Endodermal cell (in vitro differentiated cells): ENCODE results near the gene GABRR1. TPM values are rescaled to one million over a fixed set of nuclear protein-coding genes. Genes with fewer than 3 reads are reported as not detected.
A peak's percentile ranks its signal among the peaks of the same experiment; 100 is the strongest.

Source experiments
- DNase-seq: peaks from one replicate; pipeline ENCODE4 v3.0.0-alpha.2; 2017
- H3K27ac ChIP-seq: 2 replicates; pipeline ENCODE4 v1.5.1; 2013; ENCODE audit warnings: mild to moderate bottlenecking, low read depth, low read length, moderate library complexity
- H3K27me3 ChIP-seq: 2 replicates; pipeline ENCODE4 v1.6.1; 2013; ENCODE audit warnings: mild to moderate bottlenecking, low read length, moderate library complexity; ENCODE audit not compliant: insufficient read depth, control insufficient read depth, poor library complexity, severe bottlenecking
- H3K36me3 ChIP-seq: 2 replicates; pipeline ENCODE4 v1.7.0; 2013; ENCODE audit warnings: mild to moderate bottlenecking, low read length, moderate library complexity; ENCODE audit not compliant: control insufficient read depth, insufficient read depth
- H3K4me1 ChIP-seq: one replicate; pipeline ENCODE4 v1.7.0; 2013; ENCODE audit warnings: low read length; ENCODE audit not compliant: control insufficient read depth, insufficient read depth
- H3K4me3 ChIP-seq: 2 replicates; pipeline ENCODE4 v1.5.1; 2013; ENCODE audit warnings: mild to moderate bottlenecking, low read length, moderate library complexity
- H3K9ac ChIP-seq: 2 replicates; pipeline ENCODE4 v1.6.1; 2013; ENCODE audit warnings: mild to moderate bottlenecking, low read length, moderate library complexity; ENCODE audit not compliant: poor library complexity, severe bottlenecking; ENCODE audit errors: extremely low read depth
- H3K9me3 ChIP-seq: 2 replicates; pipeline ENCODE4 v1.6.1; 2013; ENCODE audit warnings: mild to moderate bottlenecking, low read length, moderate library complexity; ENCODE audit not compliant: control insufficient read depth
- H3K27ac Mint-ChIP-seq: 2 replicates; pipeline ENCODE4 v1.8.0; 2020; ENCODE audit warnings: mixed read lengths
- H3K27me3 Mint-ChIP-seq: 2 replicates; pipeline ENCODE4 v1.8.0; 2021; ENCODE audit warnings: mild to moderate bottlenecking, mixed read lengths; ENCODE audit not compliant: insufficient read depth
- H3K36me3 Mint-ChIP-seq: 2 replicates; pipeline ENCODE4 v1.8.0; 2020; ENCODE audit warnings: low read depth, mixed read lengths
- H3K4me1 Mint-ChIP-seq: 2 replicates; pipeline ENCODE4 v1.8.0; 2020; ENCODE audit warnings: mixed read lengths
- H3K4me3 Mint-ChIP-seq: 2 replicates; pipeline ENCODE4 v1.8.0; 2020; ENCODE audit warnings: mild to moderate bottlenecking, moderate library complexity, mixed read lengths
- H3K9me3 Mint-ChIP-seq: 2 replicates; pipeline ENCODE4 v1.8.0; 2020; ENCODE audit warnings: mild to moderate bottlenecking, mixed read lengths
- WGBS, 2 experiments: methylation state at CpG; one replicate each; pipeline versions ENCODE4 v1.1.5 to v1.1.7; 2013; ENCODE audit warnings: missing lambda C conversion rate in 2 of 2, mixed read lengths in 1 of 2; ENCODE audit not compliant: insufficient coverage in 1 of 2, insufficient read length in 1 of 2; 5-methylcytosine and 5-hydroxymethylcytosine counted together
- total RNA-seq, 2 donors: library from RNA; stranded (reverse); fragmentation: NEBNext Ultra II Directional in 1 of 2; extraction: Animal tissue kit (Norgen Biotek cat#: 25700) in 1 of 2; gene quantifications; 2 replicates in 1 of 2; 3 replicates in 1 of 2; pipeline ENCODE4 v1.2.1, GENCODE V29; 2021
- TF ChIP-seq, protein P1 (sequence below): fragments of 200-600 bp; sonication (generic); conservative IDR thresholded peaks from 2 replicates; pipeline ENCODE4 v1.5.0; 2021; ENCODE audit warnings: antibody characterized with exemption, mild to moderate bottlenecking

Gene GABRR1
- total RNA-seq, 2 donors from 2014 or later, result 0.46 TPM; not detected in 1

DNA sequence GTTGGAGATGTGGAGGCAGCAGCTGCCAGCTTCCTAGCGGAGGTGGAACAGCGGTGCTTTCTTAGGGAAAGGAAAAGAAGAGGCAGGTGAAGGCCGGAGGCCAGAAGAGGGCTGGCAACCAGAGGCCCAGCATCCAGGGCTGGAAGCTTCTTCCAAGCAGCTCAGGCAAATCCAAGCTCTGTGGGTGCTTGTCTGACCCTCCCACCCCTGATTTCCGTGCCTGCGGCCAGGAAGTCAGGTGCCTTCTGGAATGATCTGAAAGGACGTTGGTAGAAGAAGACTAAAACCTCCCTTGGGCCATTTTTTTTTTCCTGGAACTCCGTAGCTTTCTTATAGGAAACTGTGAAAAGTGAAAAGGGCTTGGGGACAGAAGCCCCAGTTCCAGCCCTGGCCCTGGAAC lies 33.1 kb upstream of the GABRR1 start:
- H3K27me3 Mint-ChIP-seq, result peaks cover 3% of the 10 kb centered on the region
- TF ChIP-seq, protein P1, sequence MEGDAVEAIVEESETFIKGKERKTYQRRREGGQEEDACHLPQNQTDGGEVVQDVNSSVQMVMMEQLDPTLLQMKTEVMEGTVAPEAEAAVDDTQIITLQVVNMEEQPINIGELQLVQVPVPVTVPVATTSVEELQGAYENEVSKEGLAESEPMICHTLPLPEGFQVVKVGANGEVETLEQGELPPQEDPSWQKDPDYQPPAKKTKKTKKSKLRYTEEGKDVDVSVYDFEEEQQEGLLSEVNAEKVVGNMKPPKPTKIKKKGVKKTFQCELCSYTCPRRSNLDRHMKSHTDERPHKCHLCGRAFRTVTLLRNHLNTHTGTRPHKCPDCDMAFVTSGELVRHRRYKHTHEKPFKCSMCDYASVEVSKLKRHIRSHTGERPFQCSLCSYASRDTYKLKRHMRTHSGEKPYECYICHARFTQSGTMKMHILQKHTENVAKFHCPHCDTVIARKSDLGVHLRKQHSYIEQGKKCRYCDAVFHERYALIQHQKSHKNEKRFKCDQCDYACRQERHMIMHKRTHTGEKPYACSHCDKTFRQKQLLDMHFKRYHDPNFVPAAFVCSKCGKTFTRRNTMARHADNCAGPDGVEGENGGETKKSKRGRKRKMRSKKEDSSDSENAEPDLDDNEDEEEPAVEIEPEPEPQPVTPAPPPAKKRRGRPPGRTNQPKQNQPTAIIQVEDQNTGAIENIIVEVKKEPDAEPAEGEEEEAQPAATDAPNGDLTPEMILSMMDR, result no peak
- H3K4me3 Mint-ChIP-seq, result no peak overlapping the region

GRCh38 chr6:89244241-89244985 lies 27.3 kb upstream of the GABRR1 start:
- Mint-ChIP-seq H3K36me3 (no peaks in the 10 kb centered on the region), H3K9me3 (no peaks in the 10 kb centered on the region), H3K27ac (no peak overlapping the region), H3K27me3 (peaks cover 4% of the 10 kb centered on the region), H3K4me1 (peaks cover 8% of the 10 kb centered on the region), H3K4me3 (no peak overlapping the region)
- no peak overlapping the region for H3K27ac ChIP-seq
- 94% methylated on average over 5 of the region's 5 CpGs; no CpG with 5 or more reads in 1 of the 2 experiments for WGBS, 2 experiments
- no peak overlapping the region for H3K9ac ChIP-seq
- TF ChIP-seq, protein P1, result no peak
- H3K4me3 ChIP-seq, result no peak overlapping the region
- H3K4me1 ChIP-seq, result no peaks in the 10 kb centered on the region
- no peaks in the 10 kb centered on the region for H3K9me3 ChIP-seq
- no peaks in the 10 kb centered on the region for H3K36me3 ChIP-seq
- no peaks in the 10 kb centered on the region for H3K27me3 ChIP-seq
- DNase-seq, result no peak

More for the DNA sequence above, 33.1 kb upstream of the GABRR1 start:
- H3K27ac Mint-ChIP-seq, result no peak overlapping the region
- H3K27me3 ChIP-seq, result no peaks in the 10 kb centered on the region
- H3K9me3 ChIP-seq, result no peaks in the 10 kb centered on the region
- no peaks in the 10 kb centered on the region for H3K9me3 Mint-ChIP-seq
- H3K27ac ChIP-seq, result no peak overlapping the region
- no peak overlapping the region for H3K9ac ChIP-seq
- 86 to 98% methylated on average over 5 to 7 of the region's 7 CpGs for WGBS, 2 experiments
- no peaks in the 10 kb centered on the region for H3K36me3 ChIP-seq
- no peaks in the 10 kb centered on the region for H3K4me1 Mint-ChIP-seq
- no peaks in the 10 kb centered on the region for H3K36me3 Mint-ChIP-seq
- H3K4me1 ChIP-seq, result no peaks in the 10 kb centered on the region
- H3K4me3 ChIP-seq, result no peak overlapping the region
- DNase-seq, result no peak

GRCh38 chr6:89243331-89243629 lies 26.1 kb upstream of the GABRR1 start:
- peaks cover 8% of the 10 kb centered on the region for H3K4me1 Mint-ChIP-seq
- no peak for DNase-seq
- no peak overlapping the region for H3K9ac ChIP-seq
- H3K36me3 Mint-ChIP-seq, result no peaks in the 10 kb centered on the region
- no peaks in the 10 kb centered on the region for H3K27me3 ChIP-seq
- no peaks in the 10 kb centered on the region for H3K4me1 ChIP-seq
- H3K9me3 ChIP-seq, result no peaks in the 10 kb centered on the region
- no peak overlapping the region for H3K4me3 Mint-ChIP-seq
- no peak overlapping the region for H3K27ac Mint-ChIP-seq
- peak overlapping the region; percentile 69 for H3K27ac ChIP-seq
- TF ChIP-seq, protein P1, result no peak
- no peaks in the 10 kb centered on the region for H3K36me3 ChIP-seq
- H3K4me3 ChIP-seq, result no peak overlapping the region
- peaks cover 4% of the 10 kb centered on the region for H3K27me3 Mint-ChIP-seq
- WGBS, 2 experiments, result 80% methylated on average over 1 of the region's 1 CpG; no CpG with 5 or more reads in 1 of the 2 experiments
- H3K9me3 Mint-ChIP-seq, result no peaks in the 10 kb centered on the region
